Embryonic facial prominence (tissue), 1 donor: ENCODE measurements around the gene RITA1.

ENCODE experiments used
- DNase-seq: peaks from one replicate; pipeline ENCODE4 v3.0.0-alpha.2; 2016; ENCODE audit errors: extremely low spot score

RITA1 gene

DNA sequence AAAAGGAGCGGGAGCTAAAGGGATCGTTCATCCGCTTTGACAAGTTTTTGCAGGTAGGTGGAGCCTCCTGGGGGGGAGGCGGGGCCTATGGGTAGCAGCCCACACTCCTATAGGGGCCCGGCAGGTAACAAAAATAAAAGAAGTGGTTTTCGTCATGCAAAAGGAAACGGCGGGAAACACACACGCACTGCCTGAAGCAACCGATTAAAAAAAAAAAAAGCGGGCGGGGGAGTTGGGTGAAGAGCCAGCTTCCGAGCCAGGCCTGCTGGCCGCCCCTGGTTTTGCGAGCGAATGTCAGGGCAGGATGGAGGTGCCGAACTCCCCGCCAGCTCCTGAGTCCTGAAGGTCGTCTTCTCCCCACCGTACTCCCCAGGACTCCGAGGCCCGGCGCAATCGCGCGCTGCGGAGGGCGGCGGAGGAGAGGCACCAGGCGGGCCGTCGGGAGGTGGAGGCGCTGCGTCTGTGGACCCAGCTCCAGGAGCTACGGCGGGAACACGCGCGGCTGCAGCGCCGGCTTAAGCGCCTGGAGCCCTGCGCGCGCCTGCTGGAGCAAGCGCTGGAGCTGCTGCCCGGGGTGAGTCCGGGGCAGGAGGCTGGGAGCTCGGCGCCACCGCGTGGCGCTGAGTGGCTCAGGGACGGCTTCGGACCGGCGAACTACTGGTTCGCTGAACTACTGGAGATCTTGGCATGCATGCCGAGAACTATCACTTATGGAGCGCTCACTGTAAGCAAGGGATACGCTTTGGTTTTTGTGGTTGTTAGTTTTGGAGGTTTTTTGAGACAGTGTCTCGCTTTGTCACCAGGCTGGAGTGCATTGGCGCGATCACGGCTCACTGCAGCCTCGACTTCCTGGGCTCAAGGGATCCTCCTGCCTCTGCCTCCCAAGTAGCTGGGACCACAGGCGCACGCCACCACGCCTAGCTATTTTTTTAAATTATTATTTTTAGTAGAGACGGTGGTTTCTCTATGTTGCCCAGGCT, 32.4 kb upstream of the RITA1 start:
- no peak for DNase-seq

- DNase-seq, result no peak
These were observed 31.1 kb upstream of the RITA1 start for GRCh38 chr12:113154351-113154973.

GRCh38 chr12:113155060-113155459, 30.5 kb upstream of the RITA1 start:
- no peak for DNase-seq

DNA sequence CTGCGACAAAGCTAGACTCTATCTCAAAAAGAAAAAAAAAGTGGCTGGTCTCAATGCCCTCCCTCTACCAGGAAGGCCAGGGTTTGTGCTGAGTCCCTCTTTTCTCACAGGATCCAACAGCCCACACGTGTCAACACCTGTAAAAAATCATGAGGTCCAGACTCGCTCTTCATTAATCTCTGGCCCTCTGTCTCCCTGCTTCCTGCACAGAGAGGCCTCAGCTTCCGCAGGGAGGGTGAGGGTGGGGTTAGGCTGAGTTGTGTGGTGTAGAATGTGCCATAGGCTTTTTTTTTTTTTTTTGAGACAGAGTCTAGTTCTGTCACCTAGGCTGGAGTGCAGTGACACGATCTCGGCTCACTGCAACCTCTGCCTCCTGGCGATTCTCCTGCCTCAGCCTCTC, 29.9 kb upstream of the RITA1 start:
- no peak for DNase-seq

- no peak for DNase-seq
These were observed 28.2 kb upstream of the RITA1 start for GRCh38 chr12:113157218-113157859.

DNA sequence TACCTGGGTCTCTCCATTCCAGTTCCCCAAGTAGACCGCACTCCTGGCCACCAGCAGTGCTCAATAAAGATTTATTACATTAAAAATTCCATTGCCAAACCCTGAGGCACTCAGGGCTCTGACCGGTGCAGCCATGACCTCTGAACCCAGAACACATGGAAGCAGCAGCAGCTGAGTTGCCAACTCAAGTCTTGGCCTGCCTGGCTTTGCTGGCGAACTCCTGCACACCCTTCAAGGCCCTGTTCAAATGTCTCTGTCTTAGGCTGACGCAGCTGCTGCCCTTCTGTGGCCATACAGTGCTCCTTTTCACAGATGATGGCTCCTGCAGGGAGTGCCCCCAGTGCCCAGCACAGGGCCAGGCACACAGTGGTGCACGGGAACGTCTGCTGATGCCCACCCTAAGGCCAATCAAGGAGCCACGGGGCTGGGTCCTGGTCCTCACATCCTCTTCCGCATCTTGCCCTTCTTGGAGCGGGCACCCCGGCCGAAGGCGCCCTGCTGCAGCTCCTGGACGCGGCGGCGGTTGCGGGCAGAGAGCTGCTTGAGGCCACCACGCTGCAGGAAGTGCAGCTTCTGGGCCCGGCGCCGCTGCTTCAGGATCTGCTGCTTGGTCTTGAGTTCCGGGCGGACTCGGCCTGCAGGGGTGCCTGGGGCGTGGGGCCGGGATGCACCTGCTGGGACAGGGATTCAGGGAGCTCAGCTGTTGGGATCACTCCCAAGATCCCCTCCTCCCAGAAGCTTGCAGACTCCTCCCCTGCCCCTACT, 26.9 kb upstream of the RITA1 start:
- no peak for DNase-seq

- no peak for DNase-seq
These were observed 25.6 kb upstream of the RITA1 start for GRCh38 chr12:113159937-113160336.

- no peak for DNase-seq
These were observed 24.0 kb upstream of the RITA1 start for GRCh38 chr12:113161415-113162016.

- DNase-seq, result no peak
These were observed 23.2 kb upstream of the RITA1 start for GRCh38 chr12:113162102-113163029.

DNA sequence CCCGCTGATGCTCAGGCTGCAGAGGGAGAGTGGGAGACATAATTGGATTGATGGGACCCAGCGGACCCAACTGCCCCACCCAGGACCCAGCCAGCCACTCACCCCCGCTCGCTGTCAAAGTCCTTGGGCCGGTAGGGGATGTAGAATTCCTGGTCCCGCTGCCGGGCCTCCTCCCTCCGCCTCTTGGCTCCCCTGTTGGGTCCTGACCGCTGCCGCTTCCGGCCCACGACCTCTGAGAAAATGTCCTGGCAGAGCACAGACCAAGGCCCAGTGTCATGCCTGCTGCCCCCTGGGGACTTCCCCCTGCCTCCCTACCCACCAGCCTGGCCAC, 22.5 kb upstream of the RITA1 start:
- no peak for DNase-seq

- no peak for DNase-seq
These were observed 21.5 kb upstream of the RITA1 start for GRCh38 chr12:113164014-113164413.

- no peak for DNase-seq
These were observed 19.7 kb upstream of the RITA1 start for GRCh38 chr12:113165521-113166450.

- DNase-seq, result no peak
These were observed 17.7 kb upstream of the RITA1 start for GRCh38 chr12:113167868-113168267.

DNA sequence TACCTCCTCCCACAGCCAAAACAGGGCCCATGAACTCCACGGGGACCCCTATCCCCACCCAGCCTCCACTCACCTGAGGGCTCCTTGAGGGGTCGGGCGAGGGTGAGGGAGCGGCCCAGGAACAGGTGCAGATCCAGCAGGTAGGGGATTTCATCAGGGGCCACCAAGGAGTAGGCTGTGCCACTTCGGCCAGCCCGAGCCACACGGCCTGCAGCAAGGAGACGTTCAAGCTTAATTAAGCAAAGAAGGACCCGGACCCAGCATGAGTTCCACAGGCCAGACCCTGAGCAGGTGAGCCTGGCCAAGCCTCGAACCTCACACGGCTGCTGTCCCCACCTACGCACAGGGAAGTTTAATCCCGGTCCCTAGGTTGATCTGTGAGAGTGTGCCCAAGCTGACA, 15.8 kb upstream of the RITA1 start:
- no peak for DNase-seq

DNA sequence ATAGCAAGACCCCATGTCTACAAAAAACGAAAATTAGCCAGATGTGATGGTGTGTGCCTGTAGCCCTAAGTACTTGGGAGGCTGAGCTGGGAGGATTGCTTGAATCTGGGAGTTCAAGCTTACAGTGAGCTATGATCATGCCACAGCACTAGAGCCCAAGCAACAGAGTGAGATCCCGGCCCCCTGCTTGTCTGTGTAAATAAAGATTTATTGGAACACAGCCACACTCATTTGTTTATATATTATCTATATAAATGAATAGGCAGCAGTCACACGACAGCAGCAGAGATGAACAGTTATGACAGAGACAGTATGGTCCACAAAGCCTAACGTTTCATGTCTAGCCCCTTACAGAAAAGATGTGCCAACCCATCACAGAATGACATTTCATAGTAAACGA, 15.1 kb upstream of the RITA1 start:
- DNase-seq, result no peak

GRCh38 chr12:113170926-113171325, 14.6 kb upstream of the RITA1 start:
- DNase-seq, result no peak

DNA sequence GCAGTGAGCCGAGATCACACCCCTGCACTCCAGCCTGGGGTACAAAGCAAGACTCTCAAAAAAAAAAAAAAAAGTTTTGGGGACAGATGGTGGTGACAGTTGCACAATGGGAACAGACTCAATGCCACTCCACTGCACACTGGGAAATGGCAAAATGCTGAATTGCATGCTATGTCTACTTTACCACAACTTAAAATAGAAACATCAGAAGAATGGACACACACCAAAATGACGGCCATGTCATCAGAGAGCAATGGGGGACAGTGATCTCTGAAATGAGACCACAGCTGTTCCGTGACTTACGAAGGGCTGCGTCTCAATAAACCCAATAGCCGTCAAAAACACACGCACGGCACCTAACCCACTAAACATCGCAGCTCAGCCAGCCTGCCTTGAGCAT, 14.0 kb upstream of the RITA1 start:
- DNase-seq, result no peak

GRCh38 chr12:113172185-113172584, 13.3 kb upstream of the RITA1 start:
- DNase-seq, result no peak

DNA sequence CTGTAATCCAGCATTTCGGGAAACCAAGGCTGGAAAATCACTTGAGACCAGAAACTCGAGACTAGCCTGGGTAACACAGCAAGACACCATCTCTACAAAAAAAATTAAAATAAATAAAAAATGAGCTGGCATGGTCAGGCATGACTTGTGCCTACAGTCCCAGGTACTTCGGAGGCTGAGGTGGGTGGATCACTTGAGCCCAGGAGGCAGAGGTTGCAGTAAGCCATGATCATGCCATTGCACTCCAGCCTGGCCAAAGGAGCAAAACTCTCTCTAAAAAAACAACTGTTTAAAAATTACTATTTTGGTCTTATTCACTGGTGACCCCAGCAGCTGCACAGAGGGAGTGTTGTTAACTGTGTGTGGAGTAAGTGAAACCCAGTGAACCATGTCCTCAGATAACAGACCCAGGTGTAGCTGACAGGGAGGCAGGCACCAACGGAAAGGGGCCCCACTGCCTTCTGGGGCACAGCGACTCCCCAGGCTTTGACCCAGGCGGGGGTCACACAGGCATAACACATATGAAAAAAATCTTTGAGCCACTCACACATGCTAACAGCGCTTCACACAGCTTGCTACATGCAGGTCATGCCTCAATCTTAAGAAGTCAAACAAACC, 12.3 kb upstream of the RITA1 start:
- DNase-seq, result no peak
